HG03066 (cell line): Measurements from ENCODE around the gene DDX49.
A peak's percentile ranks its signal among the peaks of the same experiment; 100 is the strongest.

Experiments
- ATAC-seq: cut with Tn5 transposase; IDR thresholded peaks from one replicate; pipeline ENCODE4 v1.9.1; 2021; ENCODE audit warnings: low read depth; ENCODE audit not compliant: unreplicated experiment

Gene DDX49, protein sequence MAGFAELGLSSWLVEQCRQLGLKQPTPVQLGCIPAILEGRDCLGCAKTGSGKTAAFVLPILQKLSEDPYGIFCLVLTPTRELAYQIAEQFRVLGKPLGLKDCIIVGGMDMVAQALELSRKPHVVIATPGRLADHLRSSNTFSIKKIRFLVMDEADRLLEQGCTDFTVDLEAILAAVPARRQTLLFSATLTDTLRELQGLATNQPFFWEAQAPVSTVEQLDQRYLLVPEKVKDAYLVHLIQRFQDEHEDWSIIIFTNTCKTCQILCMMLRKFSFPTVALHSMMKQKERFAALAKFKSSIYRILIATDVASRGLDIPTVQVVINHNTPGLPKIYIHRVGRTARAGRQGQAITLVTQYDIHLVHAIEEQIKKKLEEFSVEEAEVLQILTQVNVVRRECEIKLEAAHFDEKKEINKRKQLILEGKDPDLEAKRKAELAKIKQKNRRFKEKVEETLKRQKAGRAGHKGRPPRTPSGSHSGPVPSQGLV

DNA sequence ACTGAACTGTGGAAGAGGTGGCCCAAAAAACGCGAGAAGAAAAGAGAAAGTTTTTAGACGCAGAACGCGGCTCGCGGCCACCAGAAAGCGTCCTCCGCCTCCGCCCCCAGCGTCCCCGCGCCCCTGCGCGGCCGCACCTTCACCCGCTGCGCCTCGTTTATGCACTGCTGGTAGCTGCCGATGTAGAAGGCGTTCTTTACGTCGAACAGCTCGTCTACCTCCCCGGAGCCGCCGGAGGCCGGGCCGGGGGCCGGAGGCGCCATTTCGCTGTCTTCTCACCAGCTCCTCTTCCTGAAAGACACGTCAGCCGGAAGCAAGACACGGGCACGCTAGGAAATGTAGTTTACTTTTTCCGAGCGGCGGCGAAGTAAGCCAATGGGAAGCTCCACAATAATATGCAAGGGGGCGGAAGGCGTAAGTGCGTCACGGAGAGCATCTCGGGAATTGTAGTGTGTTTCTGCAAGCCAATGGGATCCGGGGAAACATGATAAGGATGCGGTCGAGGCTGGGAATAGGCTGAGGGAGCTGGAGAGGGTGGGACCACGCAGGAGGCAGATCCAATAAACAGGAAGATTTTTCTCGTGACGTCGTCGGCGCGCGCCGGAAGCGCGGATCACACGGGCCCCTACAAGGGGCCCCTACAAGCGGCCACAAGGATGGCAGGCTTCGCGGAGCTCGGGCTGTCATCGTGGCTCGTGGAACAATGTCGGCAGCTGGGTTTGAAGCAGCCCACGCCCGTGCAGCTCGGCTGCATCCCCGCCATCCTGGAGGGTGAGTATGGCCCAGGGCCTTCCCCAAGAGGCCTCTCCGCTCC, at the start of gene DDX49, which contains the start of gene COPE:
Gene DDX49 (plus strand): TSS at position 630 of the 814 bp plus-strand sequence. CDS start 27 bp downstream, at position 657.
Gene COPE (minus strand): TSS at position 302 of the 814 bp plus-strand sequence. CDS start 39 bp downstream, at position 263.
- peak; percentile 89 for ATAC-seq

DNA sequence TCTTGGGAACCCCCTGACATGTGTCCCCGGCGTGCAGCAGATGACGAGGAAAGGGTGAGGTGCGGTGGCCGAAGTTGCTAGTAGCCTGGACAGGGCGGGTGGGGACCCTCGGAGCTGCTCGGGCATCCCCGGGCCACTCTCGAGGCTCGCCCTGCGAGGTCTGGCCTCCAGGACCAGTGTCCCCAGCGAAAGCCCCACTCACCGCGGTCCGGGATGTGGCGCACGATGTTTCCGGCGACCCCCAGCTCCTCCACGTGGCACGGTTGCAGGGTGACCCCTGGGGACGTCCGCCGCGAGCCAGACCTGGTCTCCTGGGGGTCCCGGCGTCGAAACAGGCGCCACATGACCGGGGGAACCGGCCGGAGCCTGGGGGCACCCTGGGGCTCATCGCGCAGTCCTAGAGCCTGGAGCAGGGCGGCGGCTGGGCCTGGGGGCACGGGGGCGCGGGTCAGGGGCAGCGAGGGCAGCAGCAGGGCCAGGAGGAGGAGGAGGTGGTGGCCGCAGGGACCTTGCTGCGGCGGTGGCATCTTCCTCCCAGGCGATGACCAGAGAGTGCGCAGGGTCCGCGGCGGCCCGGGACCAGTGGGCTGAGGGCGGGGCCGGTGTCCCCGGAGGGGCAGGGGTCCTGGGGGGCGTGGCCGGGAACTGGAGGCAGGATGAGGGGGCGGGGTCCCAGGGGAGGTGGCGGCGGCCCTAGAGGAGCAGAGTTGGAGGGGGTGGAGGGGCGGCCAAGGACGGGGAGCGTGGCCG, 49.6 kb upstream of the DDX49 start:
- ATAC-seq: no peak

DNA sequence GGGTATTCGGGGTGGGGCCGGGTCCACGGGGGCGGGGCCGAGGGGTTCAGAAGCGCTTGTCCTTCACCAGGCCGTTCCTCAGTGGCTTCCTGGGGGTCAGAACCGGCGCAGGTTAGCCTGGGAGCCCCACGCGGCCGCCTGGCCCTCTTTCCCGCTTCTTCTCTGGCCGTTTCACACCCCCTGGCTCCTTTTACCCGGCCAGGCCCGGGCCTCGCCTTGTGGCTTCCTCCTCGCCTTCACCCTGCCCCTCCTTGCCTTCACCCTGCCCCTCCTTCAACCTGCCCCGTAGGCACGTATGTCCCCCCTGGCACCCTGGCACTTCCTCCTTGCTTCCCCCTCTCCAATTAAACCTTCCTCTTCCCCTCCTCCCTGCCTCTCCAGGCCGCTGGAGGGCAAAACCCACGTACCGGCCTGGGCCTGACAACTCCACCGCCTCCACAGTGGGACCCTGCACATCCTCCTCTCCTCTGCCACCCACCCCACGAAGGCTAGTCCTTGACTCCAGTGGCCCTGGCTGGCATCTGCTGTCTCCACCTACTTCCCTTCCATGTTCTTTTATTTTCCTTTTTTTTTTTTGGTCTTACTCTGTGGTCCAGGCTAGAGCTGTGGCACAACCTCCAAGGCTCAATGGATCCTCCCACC, 48.9 kb upstream of the DDX49 start:
- no peak for ATAC-seq

DNA sequence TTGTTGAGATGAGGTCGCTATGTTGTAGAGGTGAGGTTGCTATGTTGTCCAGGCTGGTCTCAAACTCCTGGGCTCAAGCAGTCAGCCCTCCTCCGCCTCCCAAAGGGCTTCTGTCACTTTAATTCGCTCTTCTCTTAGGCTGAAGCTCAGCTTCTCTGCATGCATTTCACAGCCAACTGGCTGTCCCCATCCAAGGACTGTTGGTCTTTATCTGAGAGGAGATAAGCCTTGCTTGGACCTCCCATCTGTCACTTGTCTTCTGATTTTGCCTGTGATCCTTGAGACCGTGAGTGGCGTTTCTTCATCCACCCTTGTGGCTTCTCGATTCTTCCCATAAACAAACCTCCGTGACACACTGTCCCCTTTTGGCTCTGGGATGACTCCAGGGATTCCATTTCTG, 48.0 kb upstream of the DDX49 start:
- no peak for ATAC-seq

DNA sequence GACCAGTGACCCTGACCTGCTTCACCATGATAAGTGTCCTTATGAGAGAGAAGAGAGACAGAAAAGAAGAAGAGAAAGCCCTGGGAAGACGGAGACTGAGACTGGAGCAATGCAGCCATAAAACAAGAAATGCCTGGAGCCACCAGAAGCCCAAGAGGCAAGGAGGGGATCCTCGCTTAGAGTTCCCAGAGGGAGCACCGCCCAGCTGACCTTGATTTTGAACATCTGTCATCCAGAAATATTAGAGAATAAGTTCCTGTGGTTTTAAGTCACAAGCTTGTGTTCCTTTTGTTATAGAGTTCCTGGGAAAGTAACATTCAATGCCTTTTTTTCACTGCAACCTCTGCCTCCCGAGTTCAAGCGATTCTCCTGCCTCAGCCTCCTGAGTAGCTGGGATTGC, 43.8 kb upstream of the DDX49 start:
- no peak for ATAC-seq

DNA sequence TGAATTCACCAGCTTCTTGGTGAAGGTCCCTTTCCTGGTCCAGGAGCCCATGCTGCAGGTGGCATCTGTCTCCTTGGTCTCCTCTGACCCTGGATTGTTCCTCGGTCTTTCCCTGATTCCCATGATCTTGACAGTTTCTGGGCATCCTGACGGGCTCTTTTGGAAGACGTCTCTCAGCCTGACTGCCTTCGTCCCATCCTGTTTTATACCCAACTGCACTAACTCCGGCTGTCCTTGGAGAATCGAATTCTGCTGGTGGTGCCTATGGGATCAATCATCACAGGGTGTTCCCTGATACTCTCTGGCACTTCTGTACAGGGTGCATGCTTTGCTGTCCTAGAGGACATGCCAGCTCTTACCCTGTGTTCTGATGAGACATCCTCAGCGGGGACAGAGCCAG, 42.6 kb upstream of the DDX49 start:
- ATAC-seq: no peak

DNA sequence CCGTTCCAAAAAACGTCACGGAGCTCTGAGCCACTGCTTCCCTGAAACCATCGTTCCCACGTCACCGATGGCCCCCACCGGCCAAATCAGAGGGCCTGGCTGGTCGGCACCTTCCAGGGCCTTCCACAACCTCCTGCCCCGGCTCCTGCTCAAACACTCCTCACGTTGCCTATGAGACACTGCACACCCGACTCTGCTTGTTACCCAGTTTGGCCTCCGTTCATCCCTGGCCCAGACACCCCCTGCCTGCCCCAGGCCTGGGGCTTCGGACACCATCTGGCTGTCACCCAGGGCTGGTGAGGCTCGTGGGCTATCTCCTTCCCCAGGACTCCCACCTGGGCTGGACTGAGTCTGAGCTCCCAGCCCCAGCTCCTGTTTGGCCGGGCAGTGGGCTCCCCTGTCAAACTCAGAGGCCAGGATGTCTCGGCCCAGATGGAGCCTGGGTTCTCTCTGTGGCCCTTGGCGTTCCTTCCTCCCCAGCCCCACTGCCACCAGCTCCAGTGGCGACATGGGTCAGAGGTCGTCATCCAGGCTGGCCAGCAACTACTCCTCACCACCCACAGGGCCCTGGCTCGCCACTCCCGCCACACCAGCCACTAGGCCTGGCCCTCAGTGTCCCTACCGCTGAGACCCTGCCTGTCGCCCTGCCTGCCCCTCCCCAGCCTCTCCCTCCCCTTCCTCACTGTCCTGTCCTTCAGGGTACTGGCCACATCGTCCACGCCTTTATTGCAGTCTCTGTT, 41.3 kb upstream of the DDX49 start:
- no peak for ATAC-seq

DNA sequence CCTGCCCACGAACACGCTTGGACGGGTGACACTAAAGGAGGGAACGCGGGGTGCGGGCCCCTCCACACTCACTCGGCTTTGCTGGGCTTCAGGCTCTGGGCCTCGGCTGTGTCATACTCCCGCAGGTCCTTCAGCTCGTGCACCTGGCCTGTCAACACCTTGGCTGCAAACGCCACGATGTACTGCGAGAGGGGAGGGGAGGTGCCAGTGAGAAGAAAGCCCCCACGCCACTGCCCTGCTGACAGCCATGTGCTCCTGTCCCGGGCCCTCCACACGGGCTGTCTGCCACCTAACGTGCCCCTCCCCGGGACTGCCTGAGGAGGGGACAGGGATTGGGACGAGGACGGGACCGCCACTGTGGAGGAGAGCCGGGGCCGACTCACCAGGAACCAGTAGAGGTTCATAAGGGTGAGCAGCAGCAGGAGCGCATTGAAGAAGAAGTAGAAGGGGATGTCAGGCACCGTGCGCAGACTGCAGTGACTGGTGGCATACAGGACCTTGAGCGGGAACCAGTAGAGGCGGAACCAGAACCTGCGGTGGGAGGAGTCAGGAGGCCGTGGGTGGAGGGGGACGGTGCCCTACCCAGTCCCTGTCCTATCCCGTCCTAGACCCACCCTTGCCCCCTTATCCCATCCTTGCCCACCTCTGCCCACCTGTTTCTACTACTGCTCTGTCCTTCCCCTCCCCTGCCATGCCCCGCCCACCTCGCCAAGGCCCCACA, 40.5 kb upstream of the DDX49 start:
- ATAC-seq: no peak

DNA sequence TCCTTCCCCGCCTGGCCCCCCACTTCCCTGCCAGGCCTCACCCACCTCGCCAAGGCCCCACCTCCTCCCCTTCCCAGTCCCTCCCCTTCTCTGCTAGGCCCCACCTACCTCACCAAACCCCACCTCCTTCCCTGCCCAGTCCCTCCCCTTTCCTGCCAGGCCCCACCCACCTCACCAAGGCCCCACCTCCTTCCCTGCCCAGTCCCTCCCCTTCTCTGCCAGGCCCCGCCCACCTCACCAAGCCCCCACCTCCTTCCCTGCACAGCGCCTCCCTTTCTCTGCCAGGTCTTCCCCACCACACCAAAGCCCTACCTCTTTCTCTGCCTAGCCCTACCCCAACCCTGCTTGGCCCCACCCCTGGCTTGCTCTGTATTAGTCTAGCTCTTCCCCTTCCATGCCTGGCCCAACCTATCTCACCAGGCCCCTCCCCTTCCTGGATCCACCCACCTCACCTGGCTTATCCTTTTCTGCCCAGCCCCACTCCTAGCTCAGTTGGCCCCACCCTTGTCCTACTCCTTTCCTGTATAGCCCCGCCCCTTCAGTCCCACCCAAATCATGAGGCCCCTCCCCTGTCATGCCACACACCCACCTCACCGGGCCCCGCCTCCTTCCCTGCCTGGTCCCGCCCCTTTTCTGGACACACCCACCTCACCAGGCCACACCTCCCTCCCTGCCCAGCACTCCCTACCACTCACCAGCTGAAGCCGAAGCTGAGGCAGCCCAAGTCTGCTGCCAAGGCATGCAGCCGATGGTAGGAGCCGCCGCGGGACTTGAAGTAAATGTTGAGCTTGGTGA, 39.7 kb upstream of the DDX49 start:
- no peak for ATAC-seq

DNA sequence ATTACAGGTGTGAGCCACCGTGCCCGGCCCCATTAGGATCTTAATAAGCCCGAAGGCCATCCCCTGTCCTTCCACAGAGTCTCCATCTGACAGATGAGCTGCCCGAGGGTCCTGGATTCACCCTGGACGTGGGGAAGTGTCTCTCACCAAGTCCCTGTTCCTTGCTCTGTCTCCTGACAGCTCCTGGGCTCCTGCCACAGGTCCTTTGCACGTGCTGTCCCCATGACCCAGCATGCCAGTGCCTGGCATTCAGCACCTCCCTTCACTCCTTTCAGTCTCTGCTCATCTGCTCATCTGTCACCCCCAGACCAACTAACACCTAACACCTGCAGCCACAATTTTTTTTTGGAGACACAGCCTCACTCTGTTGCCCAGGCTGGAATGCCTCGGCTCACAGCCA, 38.0 kb upstream of the DDX49 start:
- no peak for ATAC-seq

DNA sequence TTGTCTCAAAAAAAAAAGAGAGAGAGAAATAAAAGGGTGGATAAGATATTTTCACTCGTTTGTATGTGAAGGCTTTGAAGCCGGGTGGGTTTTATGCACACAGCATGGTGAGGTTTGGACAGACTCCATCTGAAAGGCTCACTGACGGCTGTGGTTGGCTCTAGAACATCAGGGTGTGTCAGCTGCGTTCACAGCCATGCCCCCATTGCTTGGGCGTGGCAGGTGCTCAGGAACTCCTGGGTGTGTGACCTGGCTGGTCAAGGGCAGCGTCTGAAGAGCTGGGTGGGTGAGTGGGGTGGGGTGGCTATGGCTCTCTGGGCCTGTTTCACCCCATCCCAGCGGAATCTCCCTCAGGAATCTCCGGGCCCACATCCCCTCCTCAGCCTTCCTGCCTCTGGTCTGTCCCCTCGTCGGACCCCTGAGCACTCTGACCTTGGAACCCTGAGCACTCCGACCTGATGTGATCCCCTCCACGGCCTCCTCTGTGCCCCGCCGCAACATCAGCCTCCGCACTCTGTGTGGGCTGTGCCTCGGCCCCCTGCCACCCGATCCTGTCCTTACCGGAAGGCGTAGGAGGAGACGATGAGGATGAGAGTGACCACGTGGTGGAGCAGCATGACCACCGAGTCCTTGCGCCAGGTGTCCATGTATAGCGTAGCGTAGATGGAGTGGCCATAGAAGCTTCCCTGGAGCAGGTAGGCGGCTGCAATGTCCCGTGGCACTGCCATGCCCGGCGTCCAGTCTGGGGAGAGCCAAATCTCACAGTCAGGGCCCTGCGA, 35.8 kb upstream of the DDX49 start:
- no peak for ATAC-seq

DNA sequence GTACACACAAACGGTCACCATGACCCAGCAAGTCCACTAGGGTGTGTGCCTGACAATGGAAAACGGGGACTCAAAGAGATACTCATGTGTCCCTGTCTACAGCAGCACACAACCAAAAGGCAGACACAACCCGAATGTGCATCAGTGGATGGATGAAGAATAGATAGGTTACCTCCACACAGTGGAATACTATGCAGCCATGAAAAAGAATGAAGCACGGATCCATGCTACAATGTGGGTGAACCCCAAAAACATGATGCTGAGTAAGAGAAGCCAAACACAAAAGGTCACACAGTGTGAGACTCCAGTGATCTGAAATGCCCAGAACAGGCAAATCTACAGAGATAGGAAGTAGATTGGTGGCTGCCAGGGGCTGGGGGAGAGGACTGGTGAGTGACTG, 32.5 kb upstream of the DDX49 start:
- ATAC-seq: no peak

DNA sequence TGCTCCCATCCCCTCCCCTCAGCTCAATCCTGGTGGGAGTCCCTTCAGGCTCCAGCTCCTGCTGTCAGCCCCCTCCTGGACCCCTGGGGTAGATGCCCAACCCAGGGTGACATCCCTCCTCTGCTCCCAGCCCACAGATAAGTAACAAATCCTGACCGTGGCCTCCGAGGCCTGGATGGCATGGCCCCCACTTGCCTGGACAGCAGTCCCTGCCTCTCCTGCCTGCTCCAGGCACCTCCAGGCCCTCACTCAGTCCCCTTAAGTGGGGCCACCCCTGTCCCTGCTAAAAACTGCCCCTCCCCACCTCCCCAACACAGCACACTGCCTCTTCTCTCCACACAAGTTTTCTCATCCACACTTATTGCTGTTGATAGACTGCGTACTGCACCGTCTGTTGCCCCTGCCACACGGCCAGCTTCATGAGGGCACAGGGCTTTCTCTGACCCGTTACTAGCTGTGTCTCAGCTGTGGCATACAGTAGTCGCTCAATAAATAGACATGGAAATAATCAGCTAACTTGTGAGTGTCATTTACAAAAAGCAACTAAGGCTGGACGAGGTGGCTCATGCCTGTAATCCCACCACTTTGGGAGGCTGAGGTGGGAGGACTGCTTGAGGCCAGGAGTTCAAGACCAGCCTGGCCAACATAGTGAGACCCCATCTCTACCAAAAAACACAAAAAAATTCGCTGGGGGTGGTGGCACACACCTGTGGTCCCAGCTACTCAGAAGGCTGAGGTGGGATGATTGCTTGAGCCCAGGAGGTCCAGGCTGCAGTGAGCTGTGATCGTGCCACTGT, 29.4 kb upstream of the DDX49 start:
- no peak for ATAC-seq

DNA sequence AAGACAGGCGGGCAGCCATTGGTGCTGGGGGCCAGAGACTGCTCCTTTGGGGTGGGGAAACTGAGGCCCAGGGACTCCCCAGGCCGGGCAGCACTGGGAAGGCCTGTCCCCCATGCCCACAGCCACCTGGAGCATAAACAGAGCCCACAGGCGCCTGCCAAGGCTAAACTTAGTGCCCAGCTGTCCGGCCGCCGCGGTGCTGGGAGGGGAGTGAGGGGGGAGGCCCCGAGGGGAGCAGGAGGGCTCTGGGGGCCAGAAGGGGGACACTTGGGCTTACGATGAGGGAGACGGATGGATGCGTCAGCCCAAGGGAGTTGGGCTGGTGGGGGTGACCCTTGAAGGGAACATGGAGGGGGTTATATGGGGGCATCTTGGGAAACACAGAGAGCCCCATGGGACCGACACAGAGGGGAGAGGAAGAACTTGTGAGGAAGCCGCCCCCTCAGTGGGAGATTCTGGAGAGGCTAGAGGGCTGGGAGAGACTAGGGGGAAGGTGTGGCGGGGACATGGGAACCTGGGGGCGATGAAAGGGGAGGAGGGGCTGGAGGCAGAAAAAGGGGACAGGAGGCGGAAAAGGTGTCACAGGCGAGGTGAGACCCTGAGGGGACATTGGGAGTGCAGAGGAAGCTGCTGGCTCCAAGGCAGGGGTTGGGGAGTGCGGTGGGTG, 25.8 kb upstream of the DDX49 start:
- no peak for ATAC-seq

DNA sequence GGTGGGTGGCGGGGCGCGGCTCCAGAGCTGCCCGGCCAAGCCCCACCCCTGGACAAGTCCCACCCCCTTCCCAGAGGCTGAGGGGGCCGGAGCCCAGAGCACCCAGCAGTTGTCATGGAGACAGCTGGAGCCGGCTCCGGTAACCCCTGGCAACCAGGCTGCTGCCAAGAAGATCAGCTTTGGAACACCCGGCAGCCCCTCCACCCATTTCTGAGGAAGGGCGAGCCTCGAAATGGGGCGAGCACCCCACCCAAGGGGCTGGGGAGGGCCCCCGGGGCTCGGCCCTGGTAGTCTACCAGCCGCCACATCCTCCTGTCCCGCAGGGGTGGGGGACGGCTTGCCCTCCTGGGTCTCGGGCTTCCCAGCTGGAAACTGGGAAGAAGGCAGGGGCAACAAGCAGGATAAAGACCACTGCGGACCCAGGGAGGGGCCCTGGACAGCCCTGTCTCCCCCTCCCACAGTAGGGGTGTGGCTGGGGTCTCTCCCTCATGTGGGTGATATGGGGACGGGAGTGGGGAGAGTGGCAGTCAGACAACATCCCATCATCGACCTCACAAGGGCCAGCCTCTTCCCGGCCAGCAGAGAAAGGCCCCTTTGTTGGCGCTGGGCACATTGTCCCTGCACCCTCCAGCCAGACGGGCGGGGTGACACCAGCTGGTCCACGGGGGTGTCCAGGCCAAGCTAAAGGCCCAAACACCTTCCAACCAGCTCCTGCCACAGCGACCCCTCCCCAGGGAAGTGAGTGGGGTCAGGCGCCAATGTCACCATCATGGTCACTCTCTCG, 25.1 kb upstream of the DDX49 start:
- no peak for ATAC-seq
